H9 (cell line): ENCODE measurements around the gene AIF1L. TPM values are rescaled to one million over a fixed set of nuclear protein-coding genes. Genes with fewer than 3 reads are reported as not detected.
A peak's percentile ranks its signal among the peaks of the same experiment; 100 is the strongest.

Experiments used
- DNase-seq: peaks from one replicate; pipeline ENCODE4 v3.0.0-alpha.2; 2017
- H2AFZ ChIP-seq: one replicate; pipeline ENCODE4 v1.6.1; 2013; ENCODE audit warnings: mild to moderate bottlenecking, low read length, control low read depth, moderate library complexity
- H2AK5ac ChIP-seq: 2 replicates; pipeline ENCODE4 v1.6.1; 2013; ENCODE audit warnings: low read length, control low read depth, mixed read lengths; ENCODE audit not compliant: insufficient read length
- H2BK120ac ChIP-seq: one replicate; pipeline ENCODE4 v1.6.1; 2013; ENCODE audit warnings: low read depth, mild to moderate bottlenecking, low read length, control low read depth, inconsistent platforms; ENCODE audit not compliant: poor library complexity, severe bottlenecking
- H2BK12ac ChIP-seq: 2 replicates; pipeline ENCODE4 v1.6.1; 2013; ENCODE audit warnings: low read length, control low read depth, mixed read lengths, low read depth; ENCODE audit not compliant: insufficient read length
- H2BK15ac ChIP-seq: 2 replicates; pipeline ENCODE4 v1.6.1; 2013; ENCODE audit warnings: low read depth, low read length, control low read depth
- H2BK20ac ChIP-seq: one replicate; pipeline ENCODE4 v1.6.1; 2013; ENCODE audit warnings: low read depth, mild to moderate bottlenecking, low read length, control low read depth, inconsistent platforms; ENCODE audit not compliant: poor library complexity, severe bottlenecking
- H2BK5ac ChIP-seq: 2 replicates; pipeline ENCODE4 v1.6.1; 2013; ENCODE audit warnings: low read length, control low read depth, mixed read lengths; ENCODE audit not compliant: insufficient read length
- H3K14ac ChIP-seq: 2 replicates; pipeline ENCODE4 v1.6.1; 2013; ENCODE audit warnings: low read length, control low read depth; ENCODE audit not compliant: insufficient read depth
- H3K18ac ChIP-seq: 2 replicates; pipeline ENCODE4 v1.6.1; 2013; ENCODE audit warnings: low read depth, mild to moderate bottlenecking, mixed read lengths, low read length, control low read depth; ENCODE audit not compliant: insufficient read length
- H3K23ac ChIP-seq: 2 replicates; pipeline ENCODE4 v1.6.1; 2013; ENCODE audit warnings: low read length, control low read depth, mixed read lengths, low read depth; ENCODE audit not compliant: insufficient read length
- H3K23me2 ChIP-seq: 2 replicates; pipeline ENCODE4 v1.6.1; 2013; ENCODE audit warnings: low read depth, mild to moderate bottlenecking, mixed read lengths, low read length, control low read depth; ENCODE audit not compliant: insufficient read length, poor library complexity, severe bottlenecking
- H3K27ac ChIP-seq: 2 replicates; pipeline ENCODE4 v1.5.1; 2013; ENCODE audit warnings: low read length, control low read depth, mixed read lengths, low read depth; ENCODE audit not compliant: insufficient read length
- H3K27me3 ChIP-seq: 2 replicates; pipeline ENCODE4 v1.6.1; 2013; ENCODE audit warnings: low read length, control low read depth, inconsistent platforms; ENCODE audit not compliant: insufficient read depth
- H3K4ac ChIP-seq: 2 replicates; pipeline ENCODE4 v1.6.1; 2013; ENCODE audit warnings: low read depth, mild to moderate bottlenecking, control low read depth, inconsistent platforms, low read length, moderate library complexity
- H3K4me1 ChIP-seq: 2 replicates; pipeline ENCODE4 v1.6.1; 2013; ENCODE audit warnings: low read length, control low read depth, inconsistent platforms; ENCODE audit not compliant: insufficient read depth
- H3K4me2 ChIP-seq: 2 replicates; pipeline ENCODE4 v1.6.1; 2013; ENCODE audit warnings: low read length, control low read depth, mixed read lengths; ENCODE audit not compliant: insufficient read length, insufficient read depth
- H3K56ac ChIP-seq: 2 replicates; pipeline ENCODE4 v1.6.1; 2013; ENCODE audit warnings: low read depth, mild to moderate bottlenecking, mixed read lengths, low read length, control low read depth; ENCODE audit not compliant: insufficient read length
- H3K79me1 ChIP-seq: 2 replicates; pipeline ENCODE4 v1.6.1; 2013; ENCODE audit warnings: low read depth, mild to moderate bottlenecking, moderate library complexity, low read length, control low read depth, inconsistent platforms; ENCODE audit not compliant: insufficient read depth, poor library complexity, severe bottlenecking
- H3K79me2 ChIP-seq: 2 replicates; pipeline ENCODE4 v1.6.1; 2013; ENCODE audit warnings: low read length, control low read depth, inconsistent platforms; ENCODE audit not compliant: insufficient read depth
- H3K9ac ChIP-seq: 2 replicates; pipeline ENCODE4 v1.6.1; 2013; ENCODE audit warnings: low read length, control low read depth, mixed read lengths; ENCODE audit not compliant: insufficient read length; ENCODE audit errors: extremely low read depth
- H3K9me3 ChIP-seq: one replicate; pipeline ENCODE4 v1.6.1; 2013; ENCODE audit warnings: low read depth, low read length, inconsistent platforms; ENCODE audit not compliant: control insufficient read depth
- H3T11ph ChIP-seq: one replicate; pipeline ENCODE4 v1.6.1; 2013; ENCODE audit warnings: mild to moderate bottlenecking, low read length, control low read depth, inconsistent platforms
- H4K20me1 ChIP-seq: one replicate; pipeline ENCODE4 v1.6.1; 2013; ENCODE audit not compliant: control insufficient read depth, insufficient read length, insufficient read depth
- H4K5ac ChIP-seq: 2 replicates; pipeline ENCODE4 v1.6.1; 2013; ENCODE audit warnings: low read depth, mild to moderate bottlenecking, mixed read lengths, low read length, control low read depth; ENCODE audit not compliant: insufficient read length
- H4K8ac ChIP-seq: replicated peaks from 2 replicates; pipeline ENCODE4 v1.6.1; 2013; ENCODE audit warnings: low read length, control low read depth, mixed read lengths, low read depth; ENCODE audit not compliant: insufficient read length
- H4K91ac ChIP-seq: 2 replicates; pipeline ENCODE4 v1.6.1; 2013; ENCODE audit warnings: low read depth, mild to moderate bottlenecking, moderate library complexity, mixed read lengths, low read length, control low read depth; ENCODE audit not compliant: insufficient read length
- H3K27ac Mint-ChIP-seq, 3 experiments: 2 replicates in 2 of 3; 3 replicates in 1 of 3; pipeline ENCODE4 v1.8.0; 2020 to 2021; ENCODE audit warnings: mixed read lengths in 3 of 3, mild to moderate bottlenecking in 1 of 3, moderate library complexity in 1 of 3
- H3K27me3 Mint-ChIP-seq: 2 replicates; pipeline ENCODE4 v1.8.0; 2021; ENCODE audit warnings: low read depth, mild to moderate bottlenecking, moderate library complexity, mixed read lengths
- H3K36me3 Mint-ChIP-seq, 3 experiments: 2 replicates in 2 of 3; 3 replicates in 1 of 3; pipeline ENCODE4 v1.8.0; 2020 to 2021; ENCODE audit warnings: low read depth in 3 of 3, mixed read lengths in 3 of 3; ENCODE audit not compliant: insufficient read depth in 1 of 3
- H3K4me1 Mint-ChIP-seq, 2 experiments: 2 replicates each; pipeline ENCODE4 v1.8.0; 2020; ENCODE audit warnings: mixed read lengths in 2 of 2
- H3K4me3 Mint-ChIP-seq, 2 experiments: 2 replicates in 1 of 2; 3 replicates in 1 of 2; pipeline ENCODE4 v1.8.0; 2020 to 2021; ENCODE audit warnings: mild to moderate bottlenecking in 2 of 2, mixed read lengths in 2 of 2, moderate library complexity in 1 of 2
- H3K9me3 Mint-ChIP-seq, 2 experiments: 2 replicates in 1 of 2; 3 replicates in 1 of 2; pipeline ENCODE4 v1.8.0; 2020; ENCODE audit warnings: mild to moderate bottlenecking in 2 of 2, mixed read lengths in 2 of 2, moderate library complexity in 1 of 2
- WGBS: extraction: QIAGEN DNeasy Blood & Tissue Kit; methylation state at CpG from one replicate; pipeline ENCODE4 v1.1.7; 2013; ENCODE audit warnings: missing lambda C conversion rate, low lambda C conversion rate, mixed read lengths; ENCODE audit not compliant: insufficient read length; ENCODE audit errors: extremely low coverage; 5-methylcytosine and 5-hydroxymethylcytosine counted together
- total RNA-seq: library from RNA; stranded (reverse); gene quantifications from 2 replicates; pipeline ENCODE4 v1.2.1, GENCODE V29; 2021
- TF ChIP-seq, protein P1 (sequence below): fragments of 200-600 bp; sonication (generic); conservative IDR thresholded peaks from 3 replicates; pipeline ENCODE4 v1.8.0; 2021; ENCODE audit warnings: antibody characterized with exemption, mild to moderate bottlenecking

AIF1L gene
- total RNA-seq, 1 experiment from 2014 or later = 122 TPM

DNA sequence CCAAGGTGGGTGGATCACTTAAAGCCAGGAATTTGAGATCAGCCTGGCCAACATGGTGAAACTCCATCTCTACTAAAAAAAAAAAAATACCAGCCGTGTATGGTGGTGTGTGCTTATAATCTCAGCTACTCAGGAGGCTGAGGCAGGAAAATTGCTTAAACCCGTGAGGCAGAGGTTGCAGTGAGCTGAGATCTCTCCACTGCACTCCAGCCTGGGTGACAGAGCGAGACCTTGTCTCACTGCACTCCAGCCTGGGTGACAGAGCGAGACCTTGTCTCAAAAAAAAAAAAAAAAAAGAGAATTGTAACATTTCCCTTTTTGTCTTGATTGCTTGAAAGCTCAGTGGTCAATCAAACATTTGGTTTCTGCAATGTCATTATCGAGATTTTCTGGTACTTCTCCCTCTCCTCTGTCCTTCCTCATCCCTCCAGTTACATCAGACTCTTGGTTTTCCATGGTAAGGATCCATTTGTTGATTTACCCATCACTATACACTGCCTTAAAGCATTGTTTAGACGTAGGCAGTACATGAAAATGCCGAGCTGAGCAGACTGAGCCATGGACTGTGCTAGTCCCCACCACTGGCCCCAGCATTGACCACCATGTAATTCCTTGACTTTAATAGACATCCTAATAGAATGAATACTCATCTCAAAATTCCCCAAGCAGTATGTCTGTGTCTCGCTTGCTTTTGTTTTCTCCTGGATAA is 11.5 kb upstream of the AIF1L start:
- no CpG with 5 or more reads among the region's 8 CpGs for WGBS

More for the DNA sequence above, 11.5 kb upstream of the AIF1L start:
- Histone ChIP-seq H4K8ac (no peak overlapping the region), H2BK12ac (no peak overlapping the region), H3K4ac (no peak overlapping the region), H2AK5ac (no peak overlapping the region), H2AFZ (no peak overlapping the region), H2BK5ac (no peak overlapping the region), H3K27me3 (no peaks in the 10 kb centered on the region), H3T11ph (no peak overlapping the region), H3K4me2 (no peak overlapping the region), H2BK20ac (no peak overlapping the region), H3K9me3 (no peaks in the 10 kb centered on the region), H4K5ac (no peak overlapping the region), H3K9ac (no peak overlapping the region), H3K56ac (no peak overlapping the region), H3K27ac (no peak overlapping the region), H3K23me2 (no peaks in the 10 kb centered on the region), H3K79me1 (no peaks in the 10 kb centered on the region), H4K20me1 (no peaks in the 10 kb centered on the region), H3K18ac (no peak overlapping the region), H3K14ac (no peak overlapping the region), H3K79me2 (no peaks in the 10 kb centered on the region), H3K4me1 (no peaks in the 10 kb centered on the region), H2BK15ac (no peak overlapping the region), H3K23ac (no peak overlapping the region), H2BK120ac (no peak overlapping the region), H4K91ac (no peak overlapping the region)
- no peaks in the 10 kb centered on the region; a peak in 2 of 7 replicates for H3K36me3 Mint-ChIP-seq
- TF ChIP-seq, protein P1, sequence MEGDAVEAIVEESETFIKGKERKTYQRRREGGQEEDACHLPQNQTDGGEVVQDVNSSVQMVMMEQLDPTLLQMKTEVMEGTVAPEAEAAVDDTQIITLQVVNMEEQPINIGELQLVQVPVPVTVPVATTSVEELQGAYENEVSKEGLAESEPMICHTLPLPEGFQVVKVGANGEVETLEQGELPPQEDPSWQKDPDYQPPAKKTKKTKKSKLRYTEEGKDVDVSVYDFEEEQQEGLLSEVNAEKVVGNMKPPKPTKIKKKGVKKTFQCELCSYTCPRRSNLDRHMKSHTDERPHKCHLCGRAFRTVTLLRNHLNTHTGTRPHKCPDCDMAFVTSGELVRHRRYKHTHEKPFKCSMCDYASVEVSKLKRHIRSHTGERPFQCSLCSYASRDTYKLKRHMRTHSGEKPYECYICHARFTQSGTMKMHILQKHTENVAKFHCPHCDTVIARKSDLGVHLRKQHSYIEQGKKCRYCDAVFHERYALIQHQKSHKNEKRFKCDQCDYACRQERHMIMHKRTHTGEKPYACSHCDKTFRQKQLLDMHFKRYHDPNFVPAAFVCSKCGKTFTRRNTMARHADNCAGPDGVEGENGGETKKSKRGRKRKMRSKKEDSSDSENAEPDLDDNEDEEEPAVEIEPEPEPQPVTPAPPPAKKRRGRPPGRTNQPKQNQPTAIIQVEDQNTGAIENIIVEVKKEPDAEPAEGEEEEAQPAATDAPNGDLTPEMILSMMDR = no peak
- DNase-seq = no peak
- peak overlapping the region in 1 of 3 experiments; percentile 90; a peak in 3 of 7 replicates for H3K27ac Mint-ChIP-seq
- H3K4me3 Mint-ChIP-seq = no peak overlapping the region
- H3K27me3 Mint-ChIP-seq = no peaks in the 10 kb centered on the region
- no peaks in the 10 kb centered on the region for H3K4me1 Mint-ChIP-seq
- H3K9me3 Mint-ChIP-seq = no peaks in the 10 kb centered on the region
